ENCODE results near the gene CUEDC1. TPM values are rescaled to one million over a fixed set of nuclear protein-coding genes. Genes with fewer than 3 reads are reported as not detected.

Gene CUEDC1
- total and polyA plus RNA-seq, 2 of the 4 experiments (the other 2 are of a cell fraction), result 4.1 to 21.2 TPM

GRCh38 chr17:57881143-57881542, 74.1 kb downstream of the CUEDC1 start:
- CTCF ChIA-PET, result interaction anchor here (1.1 to 1.8 kb wide), 2 partner anchors 12 to 73 kb away, joined by 3 to 8 read pairs; no protein-coding TSS in a partner anchor
- Histone ChIP-seq H3K27me3 (ENCODE audit: control insufficient read depth, insufficient read depth, low read length) (no peaks in the 10 kb centered on the region), H3K4ac (ENCODE audit: low read depth, low read length) (peak overlapping the region; percentile 98), H3K9ac (ENCODE audit: low read depth, low read length) (peak overlapping the region; percentile 55), H4K8ac (ENCODE audit: low read depth in 2 of 2, low read length in 2 of 2) (peak overlapping the region; percentile 78 to 91), H2AFZ (replicated peaks; ENCODE audit: low read length, poor library complexity) (peak overlapping the region; percentile 73), H2AK5ac (ENCODE audit: low read depth, low read length) (peak overlapping the region; percentile 98), H3K27ac (ENCODE audit: insufficient read depth, low read length) (peak overlapping the region; percentile 94), H3K9me3 (ENCODE audit: control insufficient read depth, insufficient read depth, low read length) (no peaks in the 10 kb centered on the region), H4K20me1 (ENCODE audit: insufficient read depth, low read length) (no peaks in the 10 kb centered on the region; the same call in 1 of the 2 replicates), H3K79me1 (ENCODE audit: low read depth in 1 of 2, low read length in 2 of 2) (peaks cover 20 to 69% of the 10 kb centered on the region in 2 experiments), H3K4me1 (ENCODE audit: control insufficient read depth, insufficient read depth, low read length) (peaks cover 46% of the 10 kb centered on the region), H4K91ac (ENCODE audit: insufficient read depth, low read depth, low read length) (peak overlapping the region; percentile 97), H3K4me2 (ENCODE audit: low read depth, low read length) (peak overlapping the region; percentile 40), H2BK120ac (ENCODE audit: low read depth, low read length) (peak overlapping the region; percentile 98), H4K5ac (ENCODE audit: low read depth, low read length) (peak overlapping the region; percentile 59), H2BK20ac (ENCODE audit: low read depth, low read length) (peak overlapping the region; percentile 98), H3K9me1 (ENCODE audit: insufficient read depth, low read length) (peaks cover 35% of the 10 kb centered on the region), H3K23ac (ENCODE audit: low read depth, low read length) (peak overlapping the region; percentile 87), H3K56ac (ENCODE audit: extremely low read depth, insufficient read depth, low read length) (peak overlapping the region; percentile 80), H3K18ac (ENCODE audit: low read depth, low read length) (peak overlapping the region; percentile 69), H2AK9ac (replicated peaks; ENCODE audit: low read depth, low read length, poor library complexity) (peak overlapping the region; percentile 97), H2BK5ac (ENCODE audit: low read depth, low read length, poor library complexity, severe bottlenecking) (peak overlapping the region; percentile 95), H3K36me3 (ENCODE audit: control insufficient read depth, insufficient read depth, low read length) (peaks cover 25% of the 10 kb centered on the region), H3K4me3 (ENCODE audit: insufficient read depth, low read depth, low read length) (no peak overlapping the region), H3K14ac (replicated peaks; ENCODE audit: low read depth, low read length) (peak overlapping the region; percentile 88), H2BK15ac (ENCODE audit: low read depth, low read length) (peak overlapping the region; percentile 94; the same call in 2 of the 3 replicates)
- ATAC-seq (ENCODE audit: low read depth) (peak; percentile 69), DNase-seq (peak; percentile 89)
- intact Hi-C loops (cut with micrococcal nuclease), result loop anchor here (1.0 kb wide), 1 partner anchor 8 kb away; no protein-coding TSS in a partner anchor
- TF ChIP-seq CHD1 (IDR thresholded peaks at IDR 0.05; ENCODE audit: low read depth, low read length) (no peak), FOS (IDR thresholded peaks at IDR 0.05; ENCODE audit: low read depth, low read length) (no peak), MXI1 (IDR thresholded peaks at IDR 0.05; ENCODE audit: borderline replicate concordance, low read depth, low read length) (peak; percentile 77; the same call in 1 of the 2 replicates), BHLHE40 (IDR thresholded peaks at IDR 0.05; ENCODE audit: low read depth, low read length) (peak; percentile 93; the same call in 1 of the 2 replicates)
- no CpG with 5 or more reads among the region's 8 CpGs for WGBS, 2 experiments (ENCODE audit: extremely low coverage in 2 of 2, insufficient read length in 1 of 2)
- POLR2A ChIA-PET (ENCODE audit: unreplicated experiment), result interaction anchor here (0.8 to 1.2 kb wide), 3 partner anchors 11 to 112 kb away, joined by 3 to 4 read pairs (median 3); no protein-coding TSS in a partner anchor
- dilution Hi-C loops (cut with HindIII; ENCODE audit: low sequenced_read_pairs, unreplicated experiment), result no loop called here
- BruUV-seq (replicated peaks), result no TSS peak
- in situ Hi-C loops (cut with MboI; ENCODE audit: low sequenced_read_pairs), result no loop called here

Measured in IMR-90 (cell line).